Measurements from ENCODE around the gene CFAP126. TPM values are rescaled to one million over a fixed set of nuclear protein-coding genes. Genes with fewer than 3 reads are reported as not detected.
"Not testable (repeated sequence)": the region's sequence is repeated elsewhere in the genome, so short reads cannot be mapped to it uniquely, and the experiment has no call there.

The CFAP126 gene
- total and polyA plus RNA-seq, 12 donors = 0.28 to 0.29 TPM; not detected in 10

GRCh38 chr1:161390559-161390858 lies 22.8 kb upstream of the CFAP126 start:
- WGBS, 4 donors = 3 to 6% (median 6%) methylated on average over 13 of the region's 13 CpGs
- TF ChIP-seq POLR2A (IDR thresholded peaks at IDR 0.05) (no peak), CTCF (IDR thresholded peaks at IDR 0.05) (no peak)
- intact Hi-C loops (cut with DNase I) = no loop called here

GRCh38 chr1:161389691-161390558 lies 22.2 kb upstream of the CFAP126 start:
- H3K36me3 ChIP-seq (replicated peaks in 1 of 2) = no peaks in the 10 kb centered on the region
- intact Hi-C loops (cut with DNase I) = loop anchor here in 1 of 2 donors (10.0 kb wide), 1 partner anchor 195 kb away; the partner anchor contains the start of gene ADAMTS4
- DNase-seq = peak; percentile 97 to 99 (median 99)
- H3K4me1 ChIP-seq (replicated peaks in 1 of 2) = peaks cover 10% of the 10 kb centered on the region in 2 donors
- H3K27ac ChIP-seq = peak overlapping the region; percentile 60 to 93 (median 83)
- TF ChIP-seq POLR2A (IDR thresholded peaks at IDR 0.05) (peak; percentile 86 to 95), CTCF (IDR thresholded peaks at IDR 0.05) (no peak)
- H3K27me3 ChIP-seq = no peaks in the 10 kb centered on the region
- 0 to 1% (median 1%) methylated on average over 21 to 74 of the region's 79 CpGs for WGBS, 4 donors
- H3K4me3 ChIP-seq = peak overlapping the region in 3 of 4 donors; percentile 48 to 68 (median 54)
- H3K9me3 ChIP-seq (replicated peaks in 1 of 3) = no peaks in the 10 kb centered on the region

More at GRCh38 chr1:161390559-161390858, 22.8 kb upstream of the CFAP126 start:
- Histone ChIP-seq H3K4me3 (peak overlapping the region in 3 of 4 donors; percentile 48 to 68 (median 54)), H3K36me3 (replicated peaks in 1 of 2) (no peaks in the 10 kb centered on the region), H3K4me1 (replicated peaks in 1 of 2) (peaks cover 10% of the 10 kb centered on the region in 2 donors), H3K27ac (peak overlapping the region in 3 of 5 donors; percentile 61 to 75 (median 75)), H3K27me3 (no peaks in the 10 kb centered on the region), H3K9me3 (replicated peaks in 1 of 3) (no peaks in the 10 kb centered on the region)
- DNase-seq = no peak

- H3K4me1 ChIP-seq (replicated peaks in 1 of 2) = peaks cover 10% of the 10 kb centered on the region in 2 donors
- not testable (repeated sequence) for H3K36me3 ChIP-seq (replicated peaks in 1 of 2); H3K27me3 ChIP-seq; H3K9me3 ChIP-seq (replicated peaks in 1 of 3)
- whole genome bisulfite sequencing, 4 donors = 76 to 80% (median 77%) methylated on average over 16 of the region's 16 CpGs
- DNase-seq = peak in 2 of 7 donors; percentile 33 to 65
- intact Hi-C loops (cut with DNase I) = loop anchor here in 1 of 2 donors (10.0 kb wide), 1 partner anchor 194 kb away; the partner anchor contains the start of gene ADAMTS4
- H3K4me3 ChIP-seq = peak overlapping the region in 2 of 4 donors; percentile 20 to 43
- peak overlapping the region; percentile 60 to 93 (median 83) for H3K27ac ChIP-seq
Observed at GRCh38 chr1:161389158-161389557, 21.5 kb upstream of the CFAP126 start.

GRCh38 chr1:161388639-161389038 lies 21.0 kb upstream of the CFAP126 start:
- intact Hi-C loops (cut with DNase I) = loop anchor here in 1 of 2 donors (10.0 kb wide), 1 partner anchor 194 kb away; the partner anchor contains the start of gene ADAMTS4
- no peak for DNase-seq
- Histone ChIP-seq H3K9me3 (replicated peaks in 1 of 3) (no peaks in the 10 kb centered on the region), H3K4me1 (replicated peaks in 1 of 2) (peaks cover 10% of the 10 kb centered on the region in 2 donors), H3K27ac (peak overlapping the region in 3 of 5 donors; percentile 60 to 93 (median 88)), H3K36me3 (replicated peaks in 1 of 2) (no peaks in the 10 kb centered on the region), H3K4me3 (no peak overlapping the region), H3K27me3 (no peaks in the 10 kb centered on the region)
- WGBS, 4 donors = 88 to 95% (median 90%) methylated on average over 3 of the region's 3 CpGs
- TF ChIP-seq POLR2A (IDR thresholded peaks at IDR 0.05) = no peak
- no peak for TF ChIP-seq CTCF (IDR thresholded peaks at IDR 0.05)
